Subcutaneous abdominal adipose tissue (tissue), 5 donors: ENCODE measurements around the gene EMP3.

Experiments used
- H3K27ac ChIP-seq: one replicate; pipeline ENCODE4 v1.7.0; 2013; ENCODE audit warnings: low read depth, mild to moderate bottlenecking, inconsistent platforms, low read length, moderate library complexity
- H3K27me3 ChIP-seq, 5 donors: one replicate each; pipeline ENCODE4 v1.7.0; 2013; ENCODE audit warnings: low read length in 5 of 5, inconsistent platforms in 1 of 5; ENCODE audit not compliant: control insufficient read depth in 5 of 5, insufficient read depth in 4 of 5
- H3K36me3 ChIP-seq, 5 donors: one replicate each; pipeline ENCODE4 v1.7.0; 2013; ENCODE audit warnings: low read length in 5 of 5; ENCODE audit not compliant: control insufficient read depth in 5 of 5, insufficient read depth in 5 of 5
- H3K4me1 ChIP-seq, 5 donors: one replicate each; pipeline ENCODE4 v1.7.0; 2013; ENCODE audit warnings: low read length in 5 of 5, mild to moderate bottlenecking in 3 of 5, moderate library complexity in 1 of 5; ENCODE audit not compliant: control insufficient read depth in 5 of 5, insufficient read depth in 5 of 5
- H3K4me3 ChIP-seq, 5 donors: one replicate each; pipeline ENCODE4 v1.7.0; 2013; ENCODE audit warnings: low read length in 5 of 5, low read depth in 1 of 5
- H3K9ac ChIP-seq, 5 donors: one replicate each; pipeline ENCODE4 v1.7.0; 2013; ENCODE audit warnings: low read length in 5 of 5, mild to moderate bottlenecking in 4 of 5, moderate library complexity in 3 of 5
- H3K9me3 ChIP-seq, 5 donors: one replicate each; pipeline ENCODE4 v1.7.0; 2013; ENCODE audit warnings: low read length in 5 of 5; ENCODE audit not compliant: control insufficient read depth in 5 of 5
- donor health status: healthy.
- donor health status: healthy.
- donor health status: healthy.
- donor health status: healthy.
- donor health status: healthy.

The EMP3 gene

DNA sequence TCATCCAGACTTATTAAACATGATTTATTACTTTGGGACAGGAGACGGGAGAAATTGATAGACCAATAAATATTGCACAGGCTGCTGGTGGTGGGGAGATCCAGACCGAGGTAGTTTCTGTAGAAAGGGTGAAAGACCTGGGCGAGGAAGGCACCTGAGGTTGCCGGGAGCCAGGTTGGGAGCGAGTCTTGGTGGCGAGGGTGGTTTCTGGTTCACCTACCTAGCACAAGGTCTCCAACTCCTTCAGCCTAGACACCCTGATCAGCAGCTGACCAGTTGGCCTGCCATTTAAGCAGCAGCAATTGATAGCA lies 7.0 kb downstream of the EMP3 start:
- Histone ChIP-seq H3K27ac (peak overlapping the region; percentile 78), H3K4me3 (peak overlapping the region in 3 of 5 donors; percentile 60 to 75 (median 70)), H3K9ac (no peak overlapping the region), H3K27me3 (peaks cover 0 to 2% (median 0%) of the 10 kb centered on the region in 5 donors), H3K36me3 (peaks cover 0 to 19% (median 4%) of the 10 kb centered on the region in 5 donors), H3K9me3 (no peaks in the 10 kb centered on the region), H3K4me1 (peaks cover 2 to 46% (median 35%) of the 10 kb centered on the region in 5 donors)

DNA sequence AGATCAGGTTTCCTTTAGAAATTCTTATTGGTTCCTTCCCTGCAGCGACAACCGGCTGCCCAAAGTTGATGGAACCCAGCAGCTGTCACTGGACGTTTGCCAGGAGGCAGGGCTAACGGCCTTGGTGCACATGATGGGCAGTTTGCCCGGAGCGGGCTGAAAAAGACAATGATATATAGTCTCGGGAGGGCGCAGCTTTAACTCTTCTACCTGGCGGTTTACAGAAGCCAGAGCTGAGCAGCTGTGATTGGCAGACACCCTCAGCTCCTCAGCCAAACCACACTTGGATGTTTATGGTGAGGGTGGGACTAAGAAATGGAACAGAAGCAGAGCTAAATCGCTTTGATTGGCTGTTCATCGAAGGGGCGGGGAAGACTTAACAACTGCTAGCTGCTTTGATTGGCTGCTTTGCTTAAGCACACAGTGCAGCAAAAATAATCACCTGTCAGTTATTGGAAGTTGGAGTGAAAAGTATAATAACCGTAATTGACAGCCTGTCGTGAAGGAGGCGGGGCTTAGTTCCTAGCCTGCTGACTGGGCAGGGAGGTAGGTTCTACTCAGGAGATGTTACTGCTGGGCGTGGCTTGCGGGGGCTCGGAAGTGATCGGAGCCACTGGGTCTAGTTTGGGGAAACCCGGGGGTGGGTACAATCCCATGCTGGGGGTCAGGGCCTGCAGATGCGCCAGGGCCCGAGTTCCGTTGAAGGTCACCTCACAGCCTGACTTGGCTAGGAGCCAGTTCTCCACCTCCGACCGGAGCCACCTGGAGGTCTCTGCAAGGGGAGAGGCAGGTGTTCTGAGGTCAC lies 7.5 kb downstream of the EMP3 start:
- Histone ChIP-seq H3K4me3 (peak overlapping the region; percentile 41 to 75 (median 61)), H3K9ac (peak overlapping the region in 3 of 5 donors; percentile 51 to 68 (median 64)), H3K36me3 (peaks cover 0 to 14% (median 4%) of the 10 kb centered on the region in 5 donors), H3K4me1 (peaks cover 2 to 42% (median 31%) of the 10 kb centered on the region in 5 donors), H3K27me3 (no peaks in the 10 kb centered on the region), H3K27ac (peak overlapping the region; percentile 78), H3K9me3 (no peaks in the 10 kb centered on the region)

DNA sequence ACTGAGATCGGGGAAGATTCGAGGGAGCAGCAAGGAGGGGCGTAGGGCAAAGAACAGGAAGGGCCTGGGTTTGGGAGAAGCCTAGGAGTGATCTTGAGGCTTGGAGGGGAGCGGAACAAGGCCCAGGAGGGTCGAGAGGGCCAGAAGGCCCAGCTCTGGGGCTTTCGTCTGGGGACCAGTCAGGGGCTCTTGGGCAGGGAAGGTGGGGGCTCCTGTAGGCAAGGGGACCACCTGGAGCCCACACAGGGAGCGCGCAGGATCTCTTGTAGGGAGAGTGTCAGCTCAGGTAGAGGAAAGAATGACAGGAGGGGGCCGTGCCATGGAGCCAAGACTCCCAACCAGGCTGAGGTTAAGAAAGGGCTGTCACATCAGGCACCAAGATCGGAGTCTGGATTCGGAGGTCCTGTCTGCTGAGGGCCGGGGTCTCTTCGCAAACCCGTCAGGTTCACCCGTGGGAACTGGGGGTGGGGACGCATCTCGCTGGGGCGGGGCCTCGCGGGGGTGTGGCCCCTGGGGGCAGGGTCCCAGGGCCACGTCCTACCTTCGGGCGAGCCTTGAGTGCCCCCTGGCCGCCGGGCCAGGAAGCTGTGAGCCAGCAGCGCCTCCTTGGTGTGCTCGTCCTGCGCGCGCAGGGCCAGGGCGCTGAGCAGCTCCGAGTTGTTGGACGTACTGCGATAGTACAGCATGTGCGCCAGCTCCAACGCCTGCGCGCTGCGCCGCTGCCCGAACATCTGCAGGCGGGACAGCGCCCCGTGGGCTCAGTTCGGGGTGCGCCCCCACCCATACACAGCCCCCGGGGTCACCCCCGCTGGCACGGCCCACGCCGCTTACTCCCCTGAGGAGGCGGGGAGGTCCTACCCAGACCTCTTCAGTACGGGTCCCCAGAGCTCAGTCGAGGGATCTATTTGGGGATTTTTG lies 8.4 kb downstream of the EMP3 start:
- Histone ChIP-seq H3K27me3 (no peaks in the 10 kb centered on the region), H3K4me3 (peak overlapping the region; percentile 55 to 75 (median 61)), H3K9ac (peak overlapping the region in 3 of 5 donors; percentile 58 to 68 (median 64)), H3K27ac (peak overlapping the region; percentile 78), H3K4me1 (peaks cover 2 to 42% (median 31%) of the 10 kb centered on the region in 5 donors), H3K9me3 (no peaks in the 10 kb centered on the region), H3K36me3 (peaks cover 0 to 16% (median 7%) of the 10 kb centered on the region in 5 donors)

DNA sequence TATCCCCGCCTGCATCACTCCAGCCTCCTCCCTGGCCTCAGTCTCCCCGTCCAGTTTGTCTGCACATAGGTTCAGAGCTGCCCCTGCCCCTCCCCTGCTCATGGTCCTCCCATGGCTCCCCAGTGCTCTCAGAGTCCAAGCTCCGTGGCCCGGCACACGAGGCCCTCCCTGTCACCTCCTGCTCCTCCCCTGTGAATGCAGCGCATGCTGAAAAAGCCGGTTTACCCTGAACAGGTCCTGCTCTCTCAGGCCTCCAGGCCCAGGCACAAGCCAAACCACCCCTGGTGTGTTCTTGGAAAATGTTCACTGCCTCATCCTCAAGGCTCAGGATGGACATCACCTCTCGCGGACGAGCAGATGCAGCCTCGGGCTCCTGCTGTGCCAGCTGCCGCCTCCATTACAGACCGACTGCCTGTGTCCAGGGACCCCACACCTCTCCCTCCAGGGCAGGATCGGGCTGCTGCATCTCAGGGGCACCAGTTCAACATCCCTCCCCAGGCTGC lies 13.0 kb downstream of the EMP3 start:
- Histone ChIP-seq H3K4me3 (no peak overlapping the region), H3K36me3 (peaks cover 0 to 29% (median 7%) of the 10 kb centered on the region in 5 donors), H3K27me3 (no peaks in the 10 kb centered on the region), H3K9me3 (no peaks in the 10 kb centered on the region), H3K27ac (no peak overlapping the region), H3K4me1 (peaks cover 0 to 9% (median 9%) of the 10 kb centered on the region in 5 donors), H3K9ac (no peak overlapping the region)

DNA sequence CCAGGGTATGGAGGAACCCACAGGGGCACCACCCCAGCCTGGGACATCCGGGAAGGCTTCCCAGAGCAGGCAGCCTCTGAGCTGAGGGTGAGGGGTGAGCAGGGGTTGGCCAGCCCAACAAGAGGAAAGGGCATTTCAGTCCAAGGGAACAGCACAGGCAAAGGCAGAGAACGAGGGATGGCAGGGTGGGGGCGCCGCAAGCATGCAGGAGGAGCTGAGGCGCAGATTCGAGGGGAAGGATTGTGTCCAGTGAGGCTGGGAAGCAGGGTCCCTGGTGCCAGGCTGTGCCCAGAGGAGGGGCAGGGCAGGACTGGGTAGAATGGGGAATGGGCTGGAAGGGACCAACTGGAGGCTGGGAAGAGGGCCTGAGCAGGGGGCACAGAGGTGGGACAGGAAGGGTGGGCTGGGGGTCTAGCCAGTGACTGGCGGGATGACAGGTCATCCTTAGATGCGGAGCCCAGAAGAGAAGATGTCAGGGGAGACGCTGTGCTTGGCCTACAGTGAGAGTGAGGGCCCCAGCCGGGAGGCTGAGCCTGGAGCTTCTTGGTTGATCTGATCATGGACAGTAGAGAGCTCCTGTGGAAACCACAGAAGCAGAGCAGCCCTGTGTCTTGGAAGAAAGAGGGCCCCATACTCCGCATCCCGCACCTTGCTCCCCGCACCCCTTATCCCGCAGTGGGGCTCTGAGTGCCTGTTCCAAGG lies 13.6 kb downstream of the EMP3 start:
- no peaks in the 10 kb centered on the region for H3K27me3 ChIP-seq
- H3K9ac ChIP-seq, result no peak overlapping the region
- peaks cover 0 to 29% (median 7%) of the 10 kb centered on the region in 5 donors for H3K36me3 ChIP-seq
- H3K27ac ChIP-seq, result no peak overlapping the region
- peaks cover 0 to 3% (median 3%) of the 10 kb centered on the region in 5 donors for H3K4me1 ChIP-seq
- H3K9me3 ChIP-seq, result no peaks in the 10 kb centered on the region
- H3K4me3 ChIP-seq, result no peak overlapping the region

DNA sequence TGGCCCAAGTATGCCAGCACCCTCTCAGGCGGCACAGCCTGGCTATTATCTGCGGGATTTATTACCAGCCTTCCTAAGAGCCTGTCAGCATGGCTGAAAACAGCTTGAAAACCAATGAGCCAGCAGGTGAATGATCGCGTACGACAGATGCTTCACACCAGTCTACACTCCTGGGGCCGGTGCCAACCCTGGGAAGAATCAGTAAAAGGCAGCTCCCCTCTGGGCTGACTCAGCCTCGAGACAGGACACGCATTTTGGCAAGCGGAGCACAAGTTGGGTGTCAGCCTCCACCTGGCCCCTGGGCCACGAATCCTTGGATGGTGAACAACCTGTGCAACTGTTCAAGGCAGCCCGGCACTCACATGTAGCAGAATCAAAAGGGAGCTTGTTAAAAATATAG lies 15.6 kb downstream of the EMP3 start:
- Histone ChIP-seq H3K4me1 (no peaks in the 10 kb centered on the region), H3K4me3 (no peak overlapping the region), H3K36me3 (peaks cover 0 to 26% (median 7%) of the 10 kb centered on the region in 5 donors), H3K27me3 (no peaks in the 10 kb centered on the region), H3K9ac (no peak overlapping the region), H3K27ac (no peak overlapping the region), H3K9me3 (no peaks in the 10 kb centered on the region)

DNA sequence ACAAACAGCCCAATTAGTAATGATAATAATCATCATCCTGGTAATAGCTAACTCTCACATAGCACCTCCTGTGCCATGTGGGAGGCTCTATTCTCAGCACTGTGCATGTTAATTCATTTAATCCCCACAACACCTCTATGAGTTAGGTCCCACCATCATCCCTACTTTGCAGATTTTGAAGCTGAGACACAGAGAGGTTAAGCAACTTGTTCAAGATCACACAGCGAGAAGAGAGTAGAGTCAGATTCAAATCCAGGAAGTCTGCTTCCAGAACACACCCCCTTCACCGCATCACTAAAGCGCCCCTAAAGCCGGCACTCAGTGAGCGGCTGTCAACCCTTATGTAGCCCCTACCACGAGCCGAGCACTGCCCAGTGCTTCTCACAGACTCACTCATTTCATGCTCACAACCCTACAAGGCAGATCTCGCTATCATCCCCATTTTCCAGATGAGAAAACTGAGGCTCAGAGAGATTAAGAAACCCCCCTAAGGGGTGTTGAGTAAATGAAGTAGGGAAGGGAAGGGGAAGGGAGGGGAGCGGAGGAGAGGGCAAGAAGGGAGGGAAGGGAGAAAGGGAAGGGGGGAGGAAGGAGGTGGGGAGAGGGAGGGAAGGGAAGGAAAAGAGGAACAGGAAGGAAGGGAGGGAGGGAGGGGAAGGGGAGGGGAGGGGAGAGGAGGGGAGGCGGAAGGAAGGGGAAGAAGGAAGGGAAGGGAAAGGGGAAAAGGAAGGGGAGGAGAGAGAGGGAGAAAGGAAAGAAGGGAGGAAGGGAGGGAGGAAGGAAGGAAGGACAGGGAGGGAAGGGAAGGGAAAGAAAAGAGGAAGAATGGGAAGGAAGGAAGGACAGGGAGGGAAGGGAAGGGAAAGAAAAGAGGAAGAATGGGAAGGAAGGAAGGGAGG lies 16.4 kb downstream of the EMP3 start:
- Histone ChIP-seq H3K4me3 (no peak overlapping the region), H3K9ac (no peak overlapping the region), H3K36me3 (peaks cover 0 to 25% (median 7%) of the 10 kb centered on the region in 5 donors)

DNA sequence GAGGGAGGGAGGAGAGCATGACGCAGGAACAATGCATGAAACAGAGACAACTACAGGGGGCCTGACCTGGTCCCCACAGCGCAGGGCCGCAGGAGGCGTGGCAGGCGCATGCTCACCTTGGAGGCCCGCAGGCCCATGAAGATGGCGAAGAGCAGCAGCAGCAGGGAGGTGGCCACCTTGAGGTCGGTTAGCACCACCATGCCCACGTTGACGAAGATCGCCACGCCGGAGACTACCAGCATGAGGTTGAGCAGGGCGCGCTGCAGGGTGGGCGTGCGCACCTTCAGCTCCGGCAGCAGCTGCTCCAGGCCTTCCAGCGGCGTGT lies 17.0 kb downstream of the EMP3 start:
- Histone ChIP-seq H3K9me3 (no peaks in the 10 kb centered on the region), H3K36me3 (peaks cover 0 to 25% (median 7%) of the 10 kb centered on the region in 5 donors), H3K4me1 (no peaks in the 10 kb centered on the region), H3K4me3 (no peak overlapping the region), H3K27ac (no peak overlapping the region), H3K9ac (no peak overlapping the region), H3K27me3 (no peaks in the 10 kb centered on the region)

More for the DNA sequence above, 16.4 kb downstream of the EMP3 start:
- H3K9me3 ChIP-seq, result no peaks in the 10 kb centered on the region
- no peak overlapping the region for H3K27ac ChIP-seq
- no peaks in the 10 kb centered on the region for H3K27me3 ChIP-seq
- H3K4me1 ChIP-seq, result no peaks in the 10 kb centered on the region
